Trophoblast cell (in vitro differentiated cells and primary cell): ENCODE data around the gene KMT2C.
A peak's percentile ranks its signal among the peaks of the same experiment; 100 is the strongest.

ENCODE experiments used
- DNase-seq, 2 donors: peaks; one replicate each; pipeline ENCODE4 v3.0.0-alpha.2; 2016
- H2AFZ ChIP-seq: 2 replicates; pipeline ENCODE4 v1.6.1; 2013; ENCODE audit warnings: low read length, moderate library complexity, mild to moderate bottlenecking; ENCODE audit not compliant: insufficient read depth, poor library complexity
- H2AK5ac ChIP-seq: 2 replicates; pipeline ENCODE4 v1.6.1; 2013; ENCODE audit warnings: mild to moderate bottlenecking, low read length
- H2BK120ac ChIP-seq: 2 replicates; pipeline ENCODE4 v1.6.1; 2013; ENCODE audit warnings: low read length, mild to moderate bottlenecking, moderate library complexity; ENCODE audit not compliant: insufficient read depth, poor library complexity
- H2BK12ac ChIP-seq: 2 replicates; pipeline ENCODE4 v1.6.1; 2013; ENCODE audit warnings: mild to moderate bottlenecking, low read length, moderate library complexity
- H2BK5ac ChIP-seq: 2 replicates; pipeline ENCODE4 v1.6.1; 2013; ENCODE audit warnings: low read length, low read depth, moderate library complexity, mild to moderate bottlenecking; ENCODE audit not compliant: poor library complexity
- H3K14ac ChIP-seq: 2 replicates; pipeline ENCODE4 v1.6.1; 2013; ENCODE audit warnings: mild to moderate bottlenecking, low read length
- H3K18ac ChIP-seq: 2 replicates; pipeline ENCODE4 v1.6.1; 2013; ENCODE audit warnings: mild to moderate bottlenecking, low read length
- H3K23ac ChIP-seq: 2 replicates; pipeline ENCODE4 v1.6.1; 2013; ENCODE audit warnings: low read length
- H3K27ac ChIP-seq: 2 replicates; pipeline ENCODE4 v1.5.1; 2013; ENCODE audit warnings: low read depth, mild to moderate bottlenecking, inconsistent platforms, low read length, moderate library complexity
- H3K27me3 ChIP-seq: 2 replicates; pipeline ENCODE4 v1.6.1; 2013; ENCODE audit warnings: inconsistent platforms, mild to moderate bottlenecking, low read length, moderate library complexity; ENCODE audit not compliant: insufficient read depth
- H3K36me3 ChIP-seq, 2 experiments: 1 replicate in 1 of 2; 2 replicates in 1 of 2; pipeline ENCODE4 v1.6.1; 2013; ENCODE audit warnings: low read length in 2 of 2, mild to moderate bottlenecking in 2 of 2, moderate library complexity in 1 of 2; ENCODE audit not compliant: insufficient read depth in 2 of 2, control insufficient read depth in 1 of 2
- H3K4ac ChIP-seq: 2 replicates; pipeline ENCODE4 v1.6.1; 2013; ENCODE audit warnings: low read depth, mild to moderate bottlenecking, low read length, moderate library complexity
- H3K4me1 ChIP-seq, 2 experiments: 1 replicate in 1 of 2; 2 replicates in 1 of 2; pipeline ENCODE4 v1.6.1; 2013; ENCODE audit warnings: low read length in 2 of 2, mild to moderate bottlenecking in 2 of 2, moderate library complexity in 1 of 2; ENCODE audit not compliant: insufficient read depth in 2 of 2, control insufficient read depth in 1 of 2
- H3K4me2 ChIP-seq: 2 replicates; pipeline ENCODE4 v1.6.1; 2013; ENCODE audit warnings: inconsistent platforms, mild to moderate bottlenecking, low read length, moderate library complexity
- H3K4me3 ChIP-seq: 2 replicates; pipeline ENCODE4 v1.5.1; 2013; ENCODE audit warnings: mild to moderate bottlenecking, low read depth, low read length, inconsistent platforms
- H3K79me1 ChIP-seq: one replicate; pipeline ENCODE4 v1.6.1; 2013; ENCODE audit warnings: low read length
- H3K79me2 ChIP-seq: 2 replicates; pipeline ENCODE4 v1.6.1; 2013; ENCODE audit warnings: low read length, mild to moderate bottlenecking; ENCODE audit not compliant: control insufficient read depth, insufficient read depth, poor library complexity
- H3K9ac ChIP-seq: 2 replicates; pipeline ENCODE4 v1.6.1; 2013; ENCODE audit warnings: mild to moderate bottlenecking, low read length
- H3K9me3 ChIP-seq: 2 replicates; pipeline ENCODE4 v1.6.1; 2013; ENCODE audit warnings: low read depth, mild to moderate bottlenecking, control low read depth, inconsistent platforms, low read length; ENCODE audit not compliant: insufficient read depth
- H4K12ac ChIP-seq: 2 replicates; pipeline ENCODE4 v1.6.1; 2013; ENCODE audit warnings: low read depth, mild to moderate bottlenecking, low read length, moderate library complexity
- H4K8ac ChIP-seq: 2 replicates; pipeline ENCODE4 v1.6.1; 2013; ENCODE audit warnings: low read depth, mild to moderate bottlenecking, low read length, moderate library complexity
- H4K91ac ChIP-seq: one replicate; pipeline ENCODE4 v1.6.1; 2013; ENCODE audit warnings: low read depth, mild to moderate bottlenecking, low read length, moderate library complexity
- WGBS: extraction: QIAGEN DNeasy Blood & Tissue Kit; methylation state at CpG from one replicate; pipeline ENCODE4 v1.1.7; 2013; ENCODE audit warnings: missing lambda C conversion rate; ENCODE audit not compliant: insufficient read length, insufficient coverage; ENCODE audit errors: extremely low coverage; 5-methylcytosine and 5-hydroxymethylcytosine counted together

KMT2C gene

DNA sequence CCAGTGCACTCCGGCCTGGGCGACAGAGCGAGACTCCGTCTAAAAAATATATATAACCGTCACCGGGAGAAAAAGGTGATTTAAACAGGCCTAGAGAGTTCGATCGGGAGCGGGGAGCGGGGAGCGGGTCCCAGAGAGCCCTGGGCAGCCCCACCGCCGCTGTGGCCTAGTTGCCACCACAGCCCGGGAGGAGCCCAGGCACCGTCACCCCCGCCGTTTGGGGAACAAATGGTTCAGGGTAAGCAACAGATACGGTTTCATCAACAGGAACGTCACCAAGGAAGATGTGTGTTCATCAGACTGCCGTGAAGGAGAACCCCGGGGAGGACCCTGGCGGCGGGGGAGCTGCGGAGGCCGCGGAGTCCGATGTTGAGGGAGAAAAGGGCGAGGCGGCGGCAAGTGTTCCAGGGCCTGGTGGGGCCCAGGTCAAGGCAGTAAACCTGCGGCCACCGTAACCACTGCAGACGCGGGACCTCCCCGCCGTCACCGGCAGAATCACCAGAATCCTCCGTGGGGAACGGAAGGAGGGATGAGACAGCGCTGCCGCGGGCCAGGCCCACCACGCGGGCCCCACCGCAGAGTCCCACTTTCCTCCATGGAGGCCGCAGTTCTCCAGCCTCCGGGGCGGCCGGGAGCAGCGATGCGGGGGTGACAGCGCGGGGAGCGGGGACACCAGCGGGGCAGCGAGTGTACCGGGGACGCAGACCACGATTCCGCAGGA, 306.9 kb downstream of the KMT2C start:
- no peak overlapping the region for H2BK12ac ChIP-seq
- no CpG with 5 or more reads among the region's 60 CpGs for WGBS
- no peak overlapping the region for H3K18ac ChIP-seq
- no peaks in the 10 kb centered on the region for H3K27me3 ChIP-seq
- H2AK5ac ChIP-seq, result no peak overlapping the region
- H2BK120ac ChIP-seq, result no peak overlapping the region
- H2AFZ ChIP-seq, result no peak overlapping the region
- peak overlapping the region; percentile 60 for H4K12ac ChIP-seq
- H3K23ac ChIP-seq, result no peak overlapping the region
- no peak overlapping the region for H3K14ac ChIP-seq
- DNase-seq, result no peak
- peaks cover 51 to 64% of the 10 kb centered on the region in 2 experiments for H3K36me3 ChIP-seq
- H3K79me2 ChIP-seq, result no peaks in the 10 kb centered on the region
- no peaks in the 10 kb centered on the region for H3K4me1 ChIP-seq
- no peak overlapping the region for H3K27ac ChIP-seq
- H3K4me3 ChIP-seq, result no peak overlapping the region
- no peaks in the 10 kb centered on the region for H3K79me1 ChIP-seq
- H2BK5ac ChIP-seq, result no peak overlapping the region
- H4K91ac ChIP-seq, result no peak overlapping the region
- peaks cover 8% of the 10 kb centered on the region for H3K9me3 ChIP-seq
- no peak overlapping the region for H4K8ac ChIP-seq
- H3K9ac ChIP-seq, result no peak overlapping the region
- no peak overlapping the region for H3K4ac ChIP-seq
- H3K4me2 ChIP-seq, result no peak overlapping the region

DNA sequence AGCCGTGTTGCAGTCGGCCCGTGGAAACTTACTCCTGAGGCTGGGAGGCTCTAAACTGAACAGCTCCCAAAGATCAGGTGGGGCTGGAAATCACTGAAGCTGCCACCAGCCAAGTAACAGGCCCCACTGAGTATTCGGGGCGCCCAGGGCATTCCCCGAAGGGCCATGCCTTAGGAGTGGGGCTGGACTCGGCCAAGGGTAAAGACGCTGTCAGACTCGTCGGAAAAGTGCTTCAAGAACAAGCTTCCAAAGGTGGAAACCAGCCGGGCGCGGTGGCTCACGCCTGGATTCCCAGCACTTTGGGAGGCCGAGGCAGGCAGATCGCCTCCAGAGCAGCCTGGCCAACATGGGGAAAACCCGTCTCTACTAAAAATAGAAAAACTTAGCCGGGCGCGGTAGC, 307.6 kb downstream of the KMT2C start:
- Histone ChIP-seq H3K79me2 (no peaks in the 10 kb centered on the region), H3K4me3 (no peak overlapping the region), H2BK12ac (no peak overlapping the region), H4K91ac (no peak overlapping the region), H3K4me1 (no peaks in the 10 kb centered on the region), H3K79me1 (no peaks in the 10 kb centered on the region), H3K9ac (no peak overlapping the region), H3K18ac (no peak overlapping the region), H2AK5ac (no peak overlapping the region), H4K12ac (no peak overlapping the region), H2BK5ac (no peak overlapping the region), H3K4me2 (no peak overlapping the region), H3K27me3 (no peaks in the 10 kb centered on the region), H4K8ac (no peak overlapping the region), H3K14ac (no peak overlapping the region), H3K23ac (no peak overlapping the region), H2BK120ac (no peak overlapping the region), H3K9me3 (peaks cover 8% of the 10 kb centered on the region), H3K4ac (no peak overlapping the region), H3K27ac (no peak overlapping the region), H2AFZ (no peak overlapping the region), H3K36me3 (peaks cover 46 to 62% of the 10 kb centered on the region in 2 experiments)
- DNase-seq, result no peak
- no CpG with 5 or more reads among the region's 20 CpGs for WGBS

DNA sequence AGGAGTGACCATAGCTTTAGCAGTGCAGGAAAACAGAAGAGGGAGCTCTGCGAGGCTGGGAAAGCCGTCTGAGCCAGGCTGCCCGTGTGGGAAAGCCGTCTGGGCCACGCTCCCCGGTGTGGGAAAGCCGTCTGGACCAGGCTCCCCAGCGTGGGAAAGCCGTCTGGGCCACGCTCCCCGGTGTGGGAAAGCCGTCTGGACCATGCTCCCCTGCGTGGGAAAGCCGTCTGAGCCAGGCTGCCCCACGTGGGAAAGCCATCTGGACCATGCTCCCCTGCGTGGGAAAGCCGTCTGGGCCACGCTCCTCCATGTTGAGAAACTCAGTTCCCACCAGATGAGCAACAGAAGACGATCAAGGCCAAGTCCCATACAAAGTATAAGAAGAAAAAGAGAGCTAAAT, 308.6 kb downstream of the KMT2C start:
- H3K4me1 ChIP-seq, result no peaks in the 10 kb centered on the region
- H3K18ac ChIP-seq, result no peak overlapping the region
- no peak overlapping the region for H3K23ac ChIP-seq
- DNase-seq, result no peak
- H2BK120ac ChIP-seq, result no peak overlapping the region
- no peaks in the 10 kb centered on the region for H3K79me1 ChIP-seq
- H3K9ac ChIP-seq, result no peak overlapping the region
- no peaks in the 10 kb centered on the region for H3K79me2 ChIP-seq
- H3K4me3 ChIP-seq, result peak overlapping the region; percentile 14
- H2BK12ac ChIP-seq, result no peak overlapping the region
- no peak overlapping the region for H3K14ac ChIP-seq
- peaks cover 44 to 57% of the 10 kb centered on the region in 2 experiments for H3K36me3 ChIP-seq
- H2AK5ac ChIP-seq, result no peak overlapping the region
- no peak overlapping the region for H3K4me2 ChIP-seq
- H3K9me3 ChIP-seq, result peaks cover 8% of the 10 kb centered on the region
- H2BK5ac ChIP-seq, result no peak overlapping the region
- H4K8ac ChIP-seq, result no peak overlapping the region
- WGBS, result no CpG with 5 or more reads among the region's 19 CpGs
- H3K4ac ChIP-seq, result no peak overlapping the region
- H4K91ac ChIP-seq, result no peak overlapping the region
- H2AFZ ChIP-seq, result no peak overlapping the region
- H3K27me3 ChIP-seq, result no peaks in the 10 kb centered on the region
- peak overlapping the region; percentile 1 for H4K12ac ChIP-seq
- H3K27ac ChIP-seq, result no peak overlapping the region

DNA sequence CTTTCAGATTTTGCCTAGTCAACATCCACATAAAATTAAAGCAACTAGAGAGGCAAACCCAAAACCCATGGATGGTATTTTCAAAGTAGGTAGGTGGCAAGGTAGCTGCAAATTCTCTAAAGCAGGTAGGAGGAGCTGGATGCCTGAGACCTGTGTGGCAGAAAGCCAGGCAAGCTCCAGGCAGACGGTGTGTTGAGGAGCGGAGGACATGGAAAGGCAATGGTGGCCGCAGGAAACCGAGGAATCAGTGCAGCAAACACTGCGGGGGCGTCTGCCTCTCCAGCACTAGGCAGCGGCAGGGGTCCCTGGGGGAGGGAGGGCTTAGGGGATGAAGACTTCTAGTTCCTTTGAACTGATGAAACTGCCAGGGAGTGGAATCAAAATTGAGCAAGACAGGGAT, 309.1 kb downstream of the KMT2C start:
- Histone ChIP-seq H2BK12ac (no peak overlapping the region), H2BK5ac (no peak overlapping the region), H3K27ac (no peak overlapping the region), H3K79me2 (no peaks in the 10 kb centered on the region), H3K9ac (no peak overlapping the region), H4K12ac (no peak overlapping the region), H3K4me2 (no peak overlapping the region), H4K91ac (no peak overlapping the region), H3K4me1 (no peaks in the 10 kb centered on the region), H3K9me3 (peaks cover 8% of the 10 kb centered on the region), H2AFZ (no peak overlapping the region), H3K23ac (no peak overlapping the region), H3K4ac (no peak overlapping the region), H2AK5ac (no peak overlapping the region), H2BK120ac (no peak overlapping the region), H4K8ac (no peak overlapping the region), H3K27me3 (no peaks in the 10 kb centered on the region), H3K4me3 (no peak overlapping the region), H3K14ac (no peak overlapping the region), H3K36me3 (peaks cover 40 to 54% of the 10 kb centered on the region in 2 experiments), H3K18ac (peak overlapping the region; percentile 51), H3K79me1 (no peaks in the 10 kb centered on the region)
- DNase-seq, result no peak
- WGBS, result no CpG with 5 or more reads among the region's 7 CpGs
